ENCODE results near the gene KCTD16. TPM values are rescaled to one million over a fixed set of nuclear protein-coding genes. Genes with fewer than 3 reads are reported as not detected.
A peak's percentile ranks its signal among the peaks of the same experiment; 100 is the strongest.

Gene KCTD16
- total and polyA plus RNA-seq, 2 experiments from 2014 or later, result 0.02 to 0.76 TPM

DNA sequence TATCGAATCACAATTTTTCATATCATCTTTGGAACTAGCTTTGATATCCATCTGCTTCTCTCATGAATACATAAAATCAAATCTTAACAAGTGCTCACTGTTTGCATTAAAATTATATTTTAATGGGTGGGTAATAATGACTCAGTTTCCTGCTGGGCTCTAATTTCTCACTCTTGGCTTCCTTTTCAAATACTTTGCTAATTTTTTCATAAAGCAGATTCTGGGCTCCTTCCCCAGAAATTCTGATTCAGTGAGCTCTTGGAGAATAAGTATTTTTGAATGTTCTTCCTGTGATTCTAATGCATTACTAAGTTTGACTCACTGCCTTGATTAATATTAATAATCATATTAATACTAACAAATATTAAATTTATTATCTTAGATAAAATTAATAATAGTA lies 49.1 kb upstream of the KCTD16 start (continued):
- TF ChIP-seq, protein P1, sequence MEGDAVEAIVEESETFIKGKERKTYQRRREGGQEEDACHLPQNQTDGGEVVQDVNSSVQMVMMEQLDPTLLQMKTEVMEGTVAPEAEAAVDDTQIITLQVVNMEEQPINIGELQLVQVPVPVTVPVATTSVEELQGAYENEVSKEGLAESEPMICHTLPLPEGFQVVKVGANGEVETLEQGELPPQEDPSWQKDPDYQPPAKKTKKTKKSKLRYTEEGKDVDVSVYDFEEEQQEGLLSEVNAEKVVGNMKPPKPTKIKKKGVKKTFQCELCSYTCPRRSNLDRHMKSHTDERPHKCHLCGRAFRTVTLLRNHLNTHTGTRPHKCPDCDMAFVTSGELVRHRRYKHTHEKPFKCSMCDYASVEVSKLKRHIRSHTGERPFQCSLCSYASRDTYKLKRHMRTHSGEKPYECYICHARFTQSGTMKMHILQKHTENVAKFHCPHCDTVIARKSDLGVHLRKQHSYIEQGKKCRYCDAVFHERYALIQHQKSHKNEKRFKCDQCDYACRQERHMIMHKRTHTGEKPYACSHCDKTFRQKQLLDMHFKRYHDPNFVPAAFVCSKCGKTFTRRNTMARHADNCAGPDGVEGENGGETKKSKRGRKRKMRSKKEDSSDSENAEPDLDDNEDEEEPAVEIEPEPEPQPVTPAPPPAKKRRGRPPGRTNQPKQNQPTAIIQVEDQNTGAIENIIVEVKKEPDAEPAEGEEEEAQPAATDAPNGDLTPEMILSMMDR (conservative IDR thresholded peaks at IDR 0.05; ENCODE audit: low read depth in 2 of 2), result no peak
- no peak for TF ChIP-seq ZNF331 (CRISPR knock-in tag; IDR thresholded peaks at IDR 0.05; ENCODE audit: low read depth)
- TF ChIP-seq ZNF114 (CRISPR knock-in tag; IDR thresholded peaks at IDR 0.05), result no peak
- no peak for TF ChIP-seq EZH2phosphoT487 (IDR thresholded peaks at IDR 0.05; ENCODE audit: unreplicated experiment)
- no peak for TF ChIP-seq POLR2AphosphoS5 (IDR thresholded peaks at IDR 0.05; ENCODE audit: low read depth)
- TF ChIP-seq EZH2 (IDR thresholded peaks at IDR 0.05; ENCODE audit: low read depth, unreplicated experiment), result no peak
- no peak for TF ChIP-seq JUNB (IDR thresholded peaks at IDR 0.05; ENCODE audit: unreplicated experiment)
- TF ChIP-seq, protein P2, sequence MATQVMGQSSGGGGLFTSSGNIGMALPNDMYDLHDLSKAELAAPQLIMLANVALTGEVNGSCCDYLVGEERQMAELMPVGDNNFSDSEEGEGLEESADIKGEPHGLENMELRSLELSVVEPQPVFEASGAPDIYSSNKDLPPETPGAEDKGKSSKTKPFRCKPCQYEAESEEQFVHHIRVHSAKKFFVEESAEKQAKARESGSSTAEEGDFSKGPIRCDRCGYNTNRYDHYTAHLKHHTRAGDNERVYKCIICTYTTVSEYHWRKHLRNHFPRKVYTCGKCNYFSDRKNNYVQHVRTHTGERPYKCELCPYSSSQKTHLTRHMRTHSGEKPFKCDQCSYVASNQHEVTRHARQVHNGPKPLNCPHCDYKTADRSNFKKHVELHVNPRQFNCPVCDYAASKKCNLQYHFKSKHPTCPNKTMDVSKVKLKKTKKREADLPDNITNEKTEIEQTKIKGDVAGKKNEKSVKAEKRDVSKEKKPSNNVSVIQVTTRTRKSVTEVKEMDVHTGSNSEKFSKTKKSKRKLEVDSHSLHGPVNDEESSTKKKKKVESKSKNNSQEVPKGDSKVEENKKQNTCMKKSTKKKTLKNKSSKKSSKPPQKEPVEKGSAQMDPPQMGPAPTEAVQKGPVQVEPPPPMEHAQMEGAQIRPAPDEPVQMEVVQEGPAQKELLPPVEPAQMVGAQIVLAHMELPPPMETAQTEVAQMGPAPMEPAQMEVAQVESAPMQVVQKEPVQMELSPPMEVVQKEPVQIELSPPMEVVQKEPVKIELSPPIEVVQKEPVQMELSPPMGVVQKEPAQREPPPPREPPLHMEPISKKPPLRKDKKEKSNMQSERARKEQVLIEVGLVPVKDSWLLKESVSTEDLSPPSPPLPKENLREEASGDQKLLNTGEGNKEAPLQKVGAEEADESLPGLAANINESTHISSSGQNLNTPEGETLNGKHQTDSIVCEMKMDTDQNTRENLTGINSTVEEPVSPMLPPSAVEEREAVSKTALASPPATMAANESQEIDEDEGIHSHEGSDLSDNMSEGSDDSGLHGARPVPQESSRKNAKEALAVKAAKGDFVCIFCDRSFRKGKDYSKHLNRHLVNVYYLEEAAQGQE (IDR thresholded peaks at IDR 0.05; ENCODE audit: unreplicated experiment), result no peak
- TF ChIP-seq, protein P3, sequence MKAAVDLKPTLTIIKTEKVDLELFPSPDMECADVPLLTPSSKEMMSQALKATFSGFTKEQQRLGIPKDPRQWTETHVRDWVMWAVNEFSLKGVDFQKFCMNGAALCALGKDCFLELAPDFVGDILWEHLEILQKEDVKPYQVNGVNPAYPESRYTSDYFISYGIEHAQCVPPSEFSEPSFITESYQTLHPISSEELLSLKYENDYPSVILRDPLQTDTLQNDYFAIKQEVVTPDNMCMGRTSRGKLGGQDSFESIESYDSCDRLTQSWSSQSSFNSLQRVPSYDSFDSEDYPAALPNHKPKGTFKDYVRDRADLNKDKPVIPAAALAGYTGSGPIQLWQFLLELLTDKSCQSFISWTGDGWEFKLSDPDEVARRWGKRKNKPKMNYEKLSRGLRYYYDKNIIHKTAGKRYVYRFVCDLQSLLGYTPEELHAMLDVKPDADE (IDR thresholded peaks at IDR 0.05), result no peak

DNA sequence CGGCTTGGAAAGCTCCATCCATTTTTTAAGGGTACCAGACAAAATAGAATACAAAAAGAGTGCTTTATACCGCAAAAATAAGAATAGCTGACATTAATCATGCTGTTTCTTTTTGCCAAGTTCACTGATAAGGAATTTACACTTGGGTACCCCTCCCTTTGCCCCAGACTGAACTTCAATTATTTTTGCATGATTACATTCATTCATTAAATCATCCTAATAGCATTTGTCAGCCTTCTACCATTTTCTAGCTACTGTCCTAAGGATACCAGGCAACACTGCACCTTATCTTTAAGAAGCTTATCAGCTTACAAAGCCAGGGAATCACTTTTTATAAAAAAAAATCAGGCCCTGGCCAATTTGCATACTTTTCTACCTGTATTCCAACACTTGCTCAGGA lies 48.6 kb upstream of the KCTD16 start:
- H3K36me3 ChIP-seq (ENCODE audit: insufficient read depth), result no peaks in the 10 kb centered on the region
- H2AFZ ChIP-seq, result peak overlapping the region; percentile 59; the same call in 1 of the 2 replicates
- Mint-ChIP-seq H3K36me3 (ENCODE audit: low read depth) (no peaks in the 10 kb centered on the region), H3K27ac (no peak overlapping the region), H3K27me3 (ENCODE audit: insufficient read depth, low read depth, poor library complexity) (peaks cover 2% of the 10 kb centered on the region), H3K4me1 (peaks cover 15% of the 10 kb centered on the region; the same call in 2 of the 3 replicates), H3K9me3 (peaks cover 2% of the 10 kb centered on the region; the same call in 1 of the 3 replicates), H3K4me3 (no peak overlapping the region)
- no peaks in the 10 kb centered on the region for H3F3A ChIP-seq (replicated peaks; ENCODE audit: low read depth)
- no peaks in the 10 kb centered on the region for H3K79me2 ChIP-seq (replicated peaks; ENCODE audit: insufficient read depth)
- no peak overlapping the region for H3K4me2 ChIP-seq
- ATAC-seq, result no peak
- H3K4me1 ChIP-seq (ENCODE audit: insufficient read depth), result peaks cover 10% of the 10 kb centered on the region
- no peak for DNase-seq (ENCODE audit: low spot score)
- H3K9me2 ChIP-seq (ENCODE audit: insufficient read depth), result peaks cover 7% of the 10 kb centered on the region; the same call in 1 of the 2 replicates
- H3K4me3 ChIP-seq, result no peak overlapping the region
- H3K27me3 ChIP-seq (ENCODE audit: insufficient read depth), result no peaks in the 10 kb centered on the region
- H3K27ac ChIP-seq (ENCODE audit: low read depth), result no peak overlapping the region
- no peaks in the 10 kb centered on the region for H4K20me1 ChIP-seq (replicated peaks; ENCODE audit: insufficient read depth)
- TF ChIP-seq, protein P4, sequence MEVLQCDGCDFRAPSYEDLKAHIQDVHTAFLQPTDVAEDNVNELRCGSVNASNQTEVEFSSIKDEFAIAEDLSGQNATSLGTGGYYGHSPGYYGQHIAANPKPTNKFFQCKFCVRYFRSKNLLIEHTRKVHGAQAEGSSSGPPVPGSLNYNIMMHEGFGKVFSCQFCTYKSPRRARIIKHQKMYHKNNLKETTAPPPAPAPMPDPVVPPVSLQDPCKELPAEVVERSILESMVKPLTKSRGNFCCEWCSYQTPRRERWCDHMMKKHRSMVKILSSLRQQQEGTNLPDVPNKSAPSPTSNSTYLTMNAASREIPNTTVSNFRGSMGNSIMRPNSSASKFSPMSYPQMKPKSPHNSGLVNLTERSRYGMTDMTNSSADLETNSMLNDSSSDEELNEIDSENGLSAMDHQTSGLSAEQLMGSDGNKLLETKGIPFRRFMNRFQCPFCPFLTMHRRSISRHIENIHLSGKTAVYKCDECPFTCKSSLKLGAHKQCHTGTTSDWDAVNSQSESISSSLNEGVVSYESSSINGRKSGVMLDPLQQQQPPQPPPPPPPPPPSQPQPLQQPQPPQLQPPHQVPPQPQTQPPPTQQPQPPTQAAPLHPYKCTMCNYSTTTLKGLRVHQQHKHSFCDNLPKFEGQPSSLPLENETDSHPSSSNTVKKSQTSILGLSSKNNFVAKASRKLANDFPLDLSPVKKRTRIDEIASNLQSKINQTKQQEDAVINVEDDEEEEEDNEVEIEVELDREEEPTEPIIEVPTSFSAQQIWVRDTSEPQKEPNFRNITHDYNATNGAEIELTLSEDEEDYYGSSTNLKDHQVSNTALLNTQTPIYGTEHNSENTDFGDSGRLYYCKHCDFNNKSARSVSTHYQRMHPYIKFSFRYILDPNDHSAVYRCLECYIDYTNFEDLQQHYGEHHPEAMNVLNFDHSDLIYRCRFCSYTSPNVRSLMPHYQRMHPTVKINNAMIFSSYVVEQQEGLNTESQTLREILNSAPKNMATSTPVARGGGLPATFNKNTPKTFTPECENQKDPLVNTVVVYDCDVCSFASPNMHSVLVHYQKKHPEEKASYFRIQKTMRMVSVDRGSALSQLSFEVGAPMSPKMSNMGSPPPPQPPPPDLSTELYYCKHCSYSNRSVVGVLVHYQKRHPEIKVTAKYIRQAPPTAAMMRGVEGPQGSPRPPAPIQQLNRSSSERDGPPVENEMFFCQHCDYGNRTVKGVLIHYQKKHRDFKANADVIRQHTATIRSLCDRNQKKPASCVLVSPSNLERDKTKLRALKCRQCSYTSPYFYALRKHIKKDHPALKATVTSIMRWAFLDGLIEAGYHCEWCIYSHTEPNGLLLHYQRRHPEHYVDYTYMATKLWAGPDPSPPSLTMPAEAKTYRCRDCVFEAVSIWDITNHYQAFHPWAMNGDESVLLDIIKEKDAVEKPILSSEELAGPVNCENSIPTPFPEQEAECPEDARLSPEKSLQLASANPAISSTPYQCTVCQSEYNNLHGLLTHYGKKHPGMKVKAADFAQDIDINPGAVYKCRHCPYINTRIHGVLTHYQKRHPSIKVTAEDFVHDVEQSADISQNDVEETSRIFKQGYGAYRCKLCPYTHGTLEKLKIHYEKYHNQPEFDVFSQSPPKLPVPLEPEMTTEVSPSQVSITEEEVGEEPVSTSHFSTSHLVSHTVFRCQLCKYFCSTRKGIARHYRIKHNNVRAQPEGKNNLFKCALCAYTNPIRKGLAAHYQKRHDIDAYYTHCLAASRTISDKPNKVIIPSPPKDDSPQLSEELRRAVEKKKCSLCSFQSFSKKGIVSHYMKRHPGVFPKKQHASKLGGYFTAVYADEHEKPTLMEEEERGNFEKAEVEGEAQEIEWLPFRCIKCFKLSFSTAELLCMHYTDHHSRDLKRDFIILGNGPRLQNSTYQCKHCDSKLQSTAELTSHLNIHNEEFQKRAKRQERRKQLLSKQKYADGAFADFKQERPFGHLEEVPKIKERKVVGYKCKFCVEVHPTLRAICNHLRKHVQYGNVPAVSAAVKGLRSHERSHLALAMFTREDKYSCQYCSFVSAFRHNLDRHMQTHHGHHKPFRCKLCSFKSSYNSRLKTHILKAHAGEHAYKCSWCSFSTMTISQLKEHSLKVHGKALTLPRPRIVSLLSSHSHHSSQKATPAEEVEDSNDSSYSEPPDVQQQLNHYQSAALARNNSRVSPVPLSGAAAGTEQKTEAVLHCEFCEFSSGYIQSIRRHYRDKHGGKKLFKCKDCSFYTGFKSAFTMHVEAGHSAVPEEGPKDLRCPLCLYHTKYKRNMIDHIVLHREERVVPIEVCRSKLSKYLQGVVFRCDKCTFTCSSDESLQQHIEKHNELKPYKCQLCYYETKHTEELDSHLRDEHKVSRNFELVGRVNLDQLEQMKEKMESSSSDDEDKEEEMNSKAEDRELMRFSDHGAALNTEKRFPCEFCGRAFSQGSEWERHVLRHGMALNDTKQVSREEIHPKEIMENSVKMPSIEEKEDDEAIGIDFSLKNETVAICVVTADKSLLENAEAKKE (CRISPR knock-in tag; IDR thresholded peaks at IDR 0.05), result no peak
- TF ChIP-seq JUNB (IDR thresholded peaks at IDR 0.05; ENCODE audit: unreplicated experiment) (no peak), EZH2 (IDR thresholded peaks at IDR 0.05; ENCODE audit: low read depth, unreplicated experiment) (no peak), ZNF114 (CRISPR knock-in tag; IDR thresholded peaks at IDR 0.05) (no peak)
